HL-60 (cell line): Measurements from ENCODE around the gene TOPORS.

ENCODE experiments used
- CTCF ChIP-seq: IDR thresholded peaks from one replicate; pipeline ENCODE4 v1.5.1; 2011; ENCODE audit warnings: low read length, control low read depth, inconsistent platforms; ENCODE audit not compliant: insufficient read depth
- POLR2AphosphoS5 ChIP-seq: IDR thresholded peaks from 2 replicates; pipeline ENCODE4 v1.6.1; 2012; ENCODE audit warnings: low read depth
- REST ChIP-seq: IDR thresholded peaks from 2 replicates; pipeline ENCODE4 v1.6.1; 2012; ENCODE audit warnings: low read depth; ENCODE audit not compliant: insufficient replicate concordance
- SPI1 ChIP-seq: IDR thresholded peaks from 2 replicates; pipeline ENCODE4 v1.6.1; 2012; ENCODE audit warnings: low read depth, mild to moderate bottlenecking, borderline replicate concordance

- TF ChIP-seq POLR2AphosphoS5 = peak; percentile 32; the same call in 1 of the 2 replicates
- peak; percentile 19 for TF ChIP-seq CTCF
- no peak for TF ChIP-seq SPI1
- no peak for TF ChIP-seq REST
These were observed 26.2 kb downstream of the TOPORS start, which contains the start of gene RIGI for GRCh38 chr9:32526041-32526706.
